ENCODE results near the gene ZNF23.

- no peak for TF ChIP-seq FOXK2 (IDR thresholded peaks at IDR 0.05)
- TF ChIP-seq PKNOX1 (IDR thresholded peaks at IDR 0.05), result no peak
- no peak for TF ChIP-seq SP1 (IDR thresholded peaks at IDR 0.05)
- no peak for TF ChIP-seq ZNF384 (IDR thresholded peaks at IDR 0.05)
- TF ChIP-seq HDGF (IDR thresholded peaks at IDR 0.05; ENCODE audit: borderline replicate concordance), result no peak
- TF ChIP-seq ELF4 (IDR thresholded peaks at IDR 0.05), result no peak
- TF ChIP-seq FOXM1 (IDR thresholded peaks at IDR 0.05; ENCODE audit: borderline replicate concordance), result no peak
- no peak for TF ChIP-seq BHLHE40 (IDR thresholded peaks at IDR 0.05; ENCODE audit: borderline replicate concordance)
- TF ChIP-seq LEF1 (IDR thresholded peaks at IDR 0.05; ENCODE audit: borderline replicate concordance), result no peak
- TF ChIP-seq ARNT (IDR thresholded peaks at IDR 0.05), result no peak
Observed at GRCh38 chr16:71476457-71477124, 14.5 kb upstream of the ZNF23 start.
